NCI-H187 (cell line): ENCODE measurements around the gene USP36.
"Not testable (repeated sequence)": the region's sequence is repeated elsewhere in the genome, so short reads cannot be mapped to it uniquely, and the experiment has no call there.

Source experiments
- DNase-seq, 2 experiments: peaks; one replicate each; lab custom pipeline; 2025; lab: John Stamatoyannopoulos, UW

USP36 gene

GRCh38 chr17:78766743-78767294, 73.8 kb downstream of the USP36 start:
- DNase-seq, result no peak

GRCh38 chr17:78766225-78766624, 74.4 kb downstream of the USP36 start:
- DNase-seq, result no peak

- no peak for DNase-seq
These were observed 74.8 kb downstream of the USP36 start for GRCh38 chr17:78765821-78766220.

GRCh38 chr17:78764871-78765270, 75.7 kb downstream of the USP36 start:
- DNase-seq, result no peak

GRCh38 chr17:78763561-78763960, 77.1 kb downstream of the USP36 start:
- DNase-seq, result no peak

- DNase-seq, result no peak
These were observed 78.7 kb downstream of the USP36 start for GRCh38 chr17:78761789-78762406.

GRCh38 chr17:78759969-78760352, 80.7 kb downstream of the USP36 start:
- no peak for DNase-seq

- peak in 1 of 2 experiments; percentile 42 for DNase-seq
These were observed 81.2 kb downstream of the USP36 start for GRCh38 chr17:78759203-78759968.

- no peak for DNase-seq
These were observed 87.0 kb downstream of the USP36 start for GRCh38 chr17:78753316-78754250.

GRCh38 chr17:78751447-78752161, 89.0 kb downstream of the USP36 start:
- DNase-seq, result no peak

- DNase-seq, result not testable (repeated sequence)
These were observed 89.6 kb downstream of the USP36 start for GRCh38 chr17:78751000-78751399.

- DNase-seq, result no peak
These were observed 91.8 kb downstream of the USP36 start for GRCh38 chr17:78748730-78749317.

GRCh38 chr17:78748048-78748729, 92.4 kb downstream of the USP36 start:
- DNase-seq, result no peak

GRCh38 chr17:78747488-78747887, 93.1 kb downstream of the USP36 start:
- DNase-seq, result no peak

GRCh38 chr17:78746949-78747269, 93.7 kb downstream of the USP36 start:
- no peak for DNase-seq

- DNase-seq, result no peak
These were observed 94.2 kb downstream of the USP36 start for GRCh38 chr17:78746263-78746948.
